ENCODE results near the gene EML4. TPM values are rescaled to one million over a fixed set of nuclear protein-coding genes. Genes with fewer than 3 reads are reported as not detected.
"Not testable (repeated sequence)": the region's sequence is repeated elsewhere in the genome, so short reads cannot be mapped to it uniquely, and the experiment has no call there.

Gene EML4
- total and polyA plus RNA-seq, 4 experiments from 2014 or later = 52.8 to 172 (median 140) TPM

DNA sequence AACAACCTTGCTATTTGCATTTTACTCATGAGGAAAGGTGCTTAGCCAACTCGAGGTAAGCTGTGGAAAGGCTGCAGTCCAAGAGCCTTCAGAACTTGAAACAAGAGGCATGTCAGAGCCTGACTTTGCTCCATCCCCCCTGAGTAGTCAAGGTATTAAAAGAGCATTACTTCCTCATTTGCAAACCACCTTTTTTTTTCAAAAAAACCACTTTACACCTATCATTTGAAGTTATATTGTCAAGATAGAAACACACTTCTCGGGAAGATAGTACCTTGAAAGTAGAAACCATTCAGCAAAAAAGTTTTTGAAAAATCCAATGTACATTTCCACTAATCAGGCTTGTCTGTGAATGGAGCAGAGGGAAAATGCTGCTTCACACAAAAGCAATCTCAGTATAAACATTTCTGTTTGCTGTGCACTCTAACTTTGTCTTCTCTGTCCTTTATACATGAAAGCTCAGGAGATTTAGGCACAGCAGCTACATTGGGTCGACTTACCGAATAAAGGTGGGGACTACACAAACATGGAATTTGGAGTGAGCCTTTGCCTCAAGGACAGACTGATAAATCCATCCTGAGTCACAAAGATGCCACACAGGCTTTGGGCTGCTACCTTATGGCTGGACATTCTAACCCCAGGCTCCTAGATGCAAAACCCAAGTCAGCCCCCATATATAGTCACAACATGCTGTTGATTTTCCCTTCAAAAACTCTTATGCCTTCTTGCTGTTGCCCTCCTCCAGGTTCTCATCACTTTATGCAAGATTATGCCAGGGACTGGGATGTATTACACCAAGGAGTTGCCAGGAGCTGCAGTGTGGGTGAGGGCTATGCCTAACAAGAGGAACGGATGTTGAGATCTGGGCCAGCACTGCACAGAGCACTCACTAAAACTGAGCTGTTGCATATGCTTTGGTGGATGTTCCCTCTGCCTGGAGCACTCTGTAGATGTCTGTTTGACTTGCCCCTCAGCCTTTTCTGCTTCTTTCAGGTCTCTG, 41.4 kb upstream of the EML4 start:
- Mint-ChIP-seq H3K4me3 (peak overlapping the region; percentile 36 to 81 (median 74)), H3K4me1 (peaks cover 71 to 99% (median 88%) of the 10 kb centered on the region in 4 donors), H3K27ac (peak overlapping the region; percentile 88 to 100 (median 96)), H3K9me3 (peaks cover 0 to 4% (median 0%) of the 10 kb centered on the region in 8 donors), H3K27me3 (no peaks in the 10 kb centered on the region), H3K36me3 (peaks cover 0 to 5% of the 10 kb centered on the region in 2 donors)
- no peaks in the 10 kb centered on the region for H3K9me3 ChIP-seq (ENCODE audit: control insufficient read depth in 1 of 2, low read length in 2 of 2)
- H3K36me3 ChIP-seq (ENCODE audit: insufficient read depth, low read length) = no peaks in the 10 kb centered on the region
- peak; percentile 61 to 71 (median 66) for DNase-seq
- H3K4me1 ChIP-seq (ENCODE audit: insufficient read depth, low read length) = peaks cover 97% of the 10 kb centered on the region
- H3K27ac ChIP-seq (ENCODE audit: low read depth, low read length) = peak overlapping the region; percentile 52
- intact Hi-C loops (cut with micrococcal nuclease) = no loop called here
- POLR2A ChIA-PET (ENCODE audit: partially characterized antibody) = interaction anchor here (0.6 to 25.0 kb wide), 11 partner anchors 10 to 233 kb away, joined by 3 to 1146 read pairs (median 4); partner anchors contain the start of gene EML4
- H3K27me3 ChIP-seq (ENCODE audit: insufficient read depth, low read length) = no peaks in the 10 kb centered on the region
- H3K4me3 ChIP-seq (ENCODE audit: low read length in 2 of 2) = peak overlapping the region in 1 of 2 donors; percentile 41
- CTCF ChIA-PET (ENCODE audit: partially characterized antibody) = interaction anchor here (0.9 to 3.0 kb wide), 9 partner anchors 8 to 68 kb away, joined by 3 to 19 read pairs (median 5); no protein-coding TSS in a partner anchor

DNA sequence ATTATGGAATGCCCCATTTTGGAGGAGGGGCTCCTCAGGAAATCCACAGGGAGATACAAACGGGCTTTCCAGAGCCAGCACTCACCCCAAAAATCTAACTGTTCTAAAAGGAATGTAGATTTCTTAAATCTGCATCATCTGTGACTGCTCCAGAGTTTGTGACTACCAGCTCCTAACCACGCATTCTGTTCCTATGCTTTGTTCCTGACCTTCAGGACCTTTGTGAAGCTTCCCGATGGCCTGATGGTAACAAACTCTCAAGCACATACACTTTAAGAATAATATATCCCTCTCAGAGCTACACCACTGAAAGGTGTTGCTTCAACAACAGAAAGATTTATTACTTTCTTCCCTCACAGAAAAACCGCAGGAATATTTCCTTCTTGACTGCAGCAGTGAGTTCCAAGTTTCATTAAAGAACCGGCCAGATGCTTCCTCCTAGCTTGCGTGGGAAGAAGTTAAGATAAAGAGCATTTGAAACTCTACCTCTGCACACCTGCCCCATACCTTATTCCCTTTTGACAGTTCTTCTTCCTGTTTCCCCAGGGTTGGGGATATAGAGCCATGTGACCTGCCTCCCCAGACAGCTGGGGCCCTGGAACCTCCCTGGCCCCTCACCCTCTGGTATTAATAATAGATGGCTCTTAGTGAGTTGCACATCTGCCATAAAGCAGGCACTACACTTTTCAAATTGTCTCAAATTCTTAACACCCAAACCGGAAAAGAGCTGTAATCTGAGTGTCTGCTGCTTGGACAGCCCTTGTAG, 40.2 kb upstream of the EML4 start:
- Mint-ChIP-seq H3K9me3 (no peaks in the 10 kb centered on the region), H3K27me3 (no peaks in the 10 kb centered on the region), H3K27ac (peak overlapping the region; percentile 88 to 100 (median 96)), H3K36me3 (no peaks in the 10 kb centered on the region), H3K4me3 (peak overlapping the region; percentile 45 to 81 (median 74)), H3K4me1 (peaks cover 75 to 100% (median 90%) of the 10 kb centered on the region in 4 donors)
- DNase-seq = peak in 1 of 5 donors; percentile 17
- Histone ChIP-seq H3K4me3 (ENCODE audit: low read length in 2 of 2) (peak overlapping the region in 1 of 2 donors; percentile 3), H3K27me3 (ENCODE audit: insufficient read depth, low read length) (no peaks in the 10 kb centered on the region), H3K4me1 (ENCODE audit: insufficient read depth, low read length) (peaks cover 97% of the 10 kb centered on the region), H3K36me3 (ENCODE audit: insufficient read depth, low read length) (no peaks in the 10 kb centered on the region), H3K27ac (ENCODE audit: low read depth, low read length) (peak overlapping the region; percentile 52), H3K9me3 (ENCODE audit: control insufficient read depth in 1 of 2, low read length in 2 of 2) (no peaks in the 10 kb centered on the region)
- intact Hi-C loops (cut with micrococcal nuclease) = no loop called here
- POLR2A ChIA-PET (ENCODE audit: partially characterized antibody) = interaction anchor here (1.0 to 25.0 kb wide), 5 partner anchors 9 to 157 kb away, joined by 3 to 1146 read pairs (median 29); partner anchors contain the start of gene EML4
- CTCF ChIA-PET (ENCODE audit: partially characterized antibody) = interaction anchor here (0.8 to 3.0 kb wide), 10 partner anchors 10 to 67 kb away, joined by 3 to 19 read pairs (median 4); no protein-coding TSS in a partner anchor

DNA sequence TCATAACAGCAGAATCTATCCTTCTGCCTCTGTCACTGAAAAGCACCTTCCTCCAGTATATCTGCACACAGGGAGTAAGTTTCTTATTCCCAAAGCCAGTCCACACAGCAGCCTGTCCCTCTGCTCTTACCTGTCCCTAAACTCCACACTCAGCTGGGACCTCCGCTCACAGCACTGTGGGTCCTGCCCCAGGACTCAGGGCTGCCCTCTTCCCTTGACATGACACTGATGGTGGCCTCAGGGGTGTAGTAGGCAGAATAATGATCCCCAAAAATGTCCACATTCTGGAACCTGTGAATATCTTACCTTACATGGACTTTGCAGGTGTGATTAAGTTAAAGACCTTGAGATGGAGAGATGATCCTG, 39.7 kb upstream of the EML4 start:
- POLR2A ChIA-PET (ENCODE audit: partially characterized antibody) = interaction anchor here (3.2 to 25.0 kb wide), 4 partner anchors 8 to 41 kb away, joined by 15 to 1146 read pairs (median 72); partner anchors contain the start of gene EML4
- Histone ChIP-seq H3K4me3 (ENCODE audit: low read length in 2 of 2) (no peak overlapping the region), H3K9me3 (ENCODE audit: control insufficient read depth in 1 of 2, low read length in 2 of 2) (no peaks in the 10 kb centered on the region), H3K36me3 (ENCODE audit: insufficient read depth, low read length) (no peaks in the 10 kb centered on the region), H3K27me3 (ENCODE audit: insufficient read depth, low read length) (no peaks in the 10 kb centered on the region), H3K27ac (ENCODE audit: low read depth, low read length) (peak overlapping the region; percentile 52), H3K4me1 (ENCODE audit: insufficient read depth, low read length) (peaks cover 99% of the 10 kb centered on the region)
- Mint-ChIP-seq H3K4me3 (peak overlapping the region; percentile 4 to 81 (median 71)), H3K4me1 (peaks cover 71 to 100% (median 89%) of the 10 kb centered on the region in 4 donors), H3K36me3 (no peaks in the 10 kb centered on the region), H3K27me3 (no peaks in the 10 kb centered on the region), H3K9me3 (no peaks in the 10 kb centered on the region), H3K27ac (peak overlapping the region; percentile 88 to 100 (median 96))
- intact Hi-C loops (cut with micrococcal nuclease) = no loop called here
- CTCF ChIA-PET (ENCODE audit: partially characterized antibody) = interaction anchor here (1.1 to 3.0 kb wide), 8 partner anchors 9 to 67 kb away, joined by 3 to 19 read pairs (median 4); no protein-coding TSS in a partner anchor
- DNase-seq = no peak

DNA sequence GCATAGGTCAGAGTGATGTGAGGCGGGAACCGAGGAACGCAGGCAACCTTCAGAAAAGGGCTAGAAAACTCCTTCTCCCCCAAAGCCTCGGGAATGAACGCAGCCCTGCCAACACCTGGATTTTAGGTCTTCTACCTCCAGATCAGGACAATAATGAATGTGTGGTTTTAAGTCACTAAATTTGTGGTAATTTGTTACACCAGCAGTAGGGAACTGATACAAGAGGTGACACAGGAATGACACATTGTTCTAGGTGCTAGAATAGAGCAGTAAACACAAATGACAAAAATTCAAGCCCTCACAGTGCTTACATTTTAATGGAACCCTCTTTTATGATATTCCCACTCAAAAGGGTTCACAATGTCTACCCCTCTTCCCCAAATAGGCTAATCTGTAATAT, 39.2 kb upstream of the EML4 start:
- H3K4me3 ChIP-seq (ENCODE audit: low read length in 2 of 2) = no peak overlapping the region
- no peaks in the 10 kb centered on the region for H3K36me3 Mint-ChIP-seq
- H3K4me3 Mint-ChIP-seq = peak overlapping the region in 5 of 8 donors; percentile 21 to 79 (median 71)
- intact Hi-C loops (cut with micrococcal nuclease) = no loop called here
- H3K27ac ChIP-seq (ENCODE audit: low read depth, low read length) = peak overlapping the region; percentile 52
- H3K9me3 ChIP-seq (ENCODE audit: control insufficient read depth in 1 of 2, low read length in 2 of 2) = no peaks in the 10 kb centered on the region
- H3K27me3 Mint-ChIP-seq = no peaks in the 10 kb centered on the region
- DNase-seq = no peak
- H3K27me3 ChIP-seq (ENCODE audit: insufficient read depth, low read length) = no peaks in the 10 kb centered on the region
- H3K27ac Mint-ChIP-seq = peak overlapping the region; percentile 81 to 100 (median 96)
- H3K9me3 Mint-ChIP-seq = no peaks in the 10 kb centered on the region
- POLR2A ChIA-PET (ENCODE audit: partially characterized antibody) = interaction anchor here (3.2 to 25.0 kb wide), 4 partner anchors 8 to 41 kb away, joined by 15 to 1146 read pairs (median 72); partner anchors contain the start of gene EML4
- no peaks in the 10 kb centered on the region for H3K36me3 ChIP-seq (ENCODE audit: insufficient read depth, low read length)
- CTCF ChIA-PET (ENCODE audit: partially characterized antibody) = interaction anchor here (1.1 to 3.0 kb wide), 6 partner anchors 9 to 34 kb away, joined by 3 to 19 read pairs (median 4); no protein-coding TSS in a partner anchor
- peaks cover 73 to 100% (median 89%) of the 10 kb centered on the region in 4 donors for H3K4me1 Mint-ChIP-seq
- peaks cover 99% of the 10 kb centered on the region for H3K4me1 ChIP-seq (ENCODE audit: insufficient read depth, low read length)

DNA sequence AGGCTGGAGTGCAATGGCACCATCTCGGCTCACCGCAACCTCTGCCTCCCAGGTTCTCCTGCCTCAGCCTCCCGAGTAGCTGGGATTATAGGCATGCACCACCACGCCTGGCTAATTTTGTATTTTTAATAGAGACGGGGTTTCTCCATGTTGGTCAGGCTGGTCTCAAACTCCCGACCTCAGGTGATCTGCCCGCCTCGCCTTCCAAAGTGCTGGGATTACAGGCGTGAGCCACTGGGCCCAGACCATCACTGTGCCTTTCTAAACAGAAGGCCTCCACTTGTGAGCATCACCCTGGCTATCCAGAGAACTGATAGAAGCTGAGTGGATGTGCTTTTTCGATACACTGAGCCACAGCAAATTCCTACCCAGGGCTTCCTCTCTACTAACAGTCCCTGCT, 38.3 kb upstream of the EML4 start:
- peak overlapping the region in 4 of 8 donors; percentile 25 to 88 (median 62) for H3K4me3 Mint-ChIP-seq
- H3K4me1 Mint-ChIP-seq = peaks cover 76 to 100% (median 90%) of the 10 kb centered on the region in 4 donors
- Histone ChIP-seq H3K4me1 (ENCODE audit: insufficient read depth, low read length) (peaks cover 99% of the 10 kb centered on the region), H3K27ac (ENCODE audit: low read depth, low read length) (peak overlapping the region; percentile 93)
- peak overlapping the region; percentile 88 to 100 (median 99) for H3K27ac Mint-ChIP-seq
- H3K9me3 Mint-ChIP-seq; intact Hi-C loops (cut with micrococcal nuclease); H3K4me3 ChIP-seq (ENCODE audit: low read length in 2 of 2); H3K9me3 ChIP-seq (ENCODE audit: control insufficient read depth in 1 of 2, low read length in 2 of 2); H3K36me3 ChIP-seq (ENCODE audit: insufficient read depth, low read length); DNase-seq; H3K27me3 Mint-ChIP-seq; H3K36me3 Mint-ChIP-seq; H3K27me3 ChIP-seq (ENCODE audit: insufficient read depth, low read length): not testable (repeated sequence)
- ChIA-PET CTCF (ENCODE audit: partially characterized antibody) (interaction anchor here (13.5 kb wide), 1 partner anchor 34 kb away, joined by 173 read pairs; no protein-coding TSS in a partner anchor), POLR2A (ENCODE audit: partially characterized antibody) (interaction anchor here (25.0 kb wide), 1 partner anchor 24 kb away, joined by 1146 read pairs; no protein-coding TSS in a partner anchor)

DNA sequence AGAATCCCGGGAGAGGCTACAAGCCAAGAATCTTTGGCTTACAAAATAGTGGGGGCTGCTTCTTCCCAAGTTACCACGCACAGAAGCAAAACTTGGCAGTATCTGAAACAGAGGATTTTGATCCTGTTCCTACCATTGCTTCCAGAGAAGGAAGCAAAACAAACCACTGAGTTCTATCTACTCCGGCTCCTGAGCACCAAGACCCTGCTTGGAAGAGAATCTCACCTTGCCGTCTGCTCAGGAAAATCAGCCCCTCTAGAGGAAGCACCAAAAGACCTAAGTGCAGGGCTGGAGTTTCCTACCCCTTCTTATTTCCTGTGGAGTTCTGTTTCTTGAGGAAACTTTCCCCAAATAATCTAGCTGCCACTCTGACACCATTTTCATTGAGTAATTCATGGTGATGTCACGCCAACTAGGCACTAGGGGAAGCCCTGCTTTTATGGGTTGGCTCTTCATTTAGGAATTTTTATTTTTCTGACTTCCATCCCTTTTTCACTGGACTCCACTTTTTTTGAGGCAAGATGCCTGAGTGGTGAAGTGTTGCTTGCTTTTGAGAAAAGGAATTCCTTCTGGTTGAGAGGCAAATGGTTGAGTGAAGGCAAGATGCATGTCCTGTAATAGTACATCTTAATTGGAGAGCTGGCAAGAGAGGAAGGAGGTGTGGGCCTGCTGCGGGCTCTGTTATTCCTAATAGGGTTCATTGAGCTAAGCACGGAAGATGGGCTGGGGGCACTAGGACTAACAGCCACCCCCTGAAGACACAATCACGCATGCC, 36.8 kb upstream of the EML4 start:
- Mint-ChIP-seq H3K4me3 (peak overlapping the region; percentile 46 to 88 (median 76)), H3K36me3 (no peaks in the 10 kb centered on the region), H3K27ac (peak overlapping the region; percentile 88 to 100 (median 99)), H3K4me1 (peaks cover 72 to 100% (median 90%) of the 10 kb centered on the region in 4 donors), H3K27me3 (no peaks in the 10 kb centered on the region), H3K9me3 (no peaks in the 10 kb centered on the region)
- intact Hi-C loops (cut with micrococcal nuclease) = loop anchor here (2.0 kb wide), 1 partner anchor 36 kb away; the partner anchor contains the start of gene EML4
- Histone ChIP-seq H3K27me3 (ENCODE audit: insufficient read depth, low read length) (no peaks in the 10 kb centered on the region), H3K36me3 (ENCODE audit: insufficient read depth, low read length) (no peaks in the 10 kb centered on the region), H3K27ac (ENCODE audit: low read depth, low read length) (peak overlapping the region; percentile 93), H3K9me3 (ENCODE audit: control insufficient read depth in 1 of 2, low read length in 2 of 2) (no peaks in the 10 kb centered on the region), H3K4me1 (ENCODE audit: insufficient read depth, low read length) (peaks cover 99% of the 10 kb centered on the region), H3K4me3 (ENCODE audit: low read length in 2 of 2) (peak overlapping the region; percentile 9 to 17)
- DNase-seq = peak in 1 of 5 donors; percentile 62
- POLR2A ChIA-PET (ENCODE audit: partially characterized antibody) = interaction anchor here (0.8 to 25.0 kb wide), 22 partner anchors 9 to 1090 kb away, joined by 3 to 1146 read pairs (median 6); partner anchors contain the start of gene COX7A2L
- CTCF ChIA-PET (ENCODE audit: partially characterized antibody) = interaction anchor here (0.7 to 13.5 kb wide), 22 partner anchors 8 to 196 kb away, joined by 3 to 173 read pairs (median 4); no protein-coding TSS in a partner anchor
